Effector CD8-positive, alpha-beta T cell (primary cell): ENCODE data around the gene LRP2BP.

Experiments used
- DNase-seq: peaks from one replicate; lab custom pipeline; 2025; lab: John Stamatoyannopoulos, UW
- total RNA-seq, 4 experiments: gene quantifications; one replicate each; lab custom pipeline; 2026; lab: John Stamatoyannopoulos, UW

LRP2BP gene
- total RNA-seq = 1.1 to 4.0 (median 1.4) reads per million in 4 experiments

- DNase-seq = no peak
Observed at GRCh38 chr4:185395238-185395955, at the start of gene LRP2BP. TSS of gene LRP2BP (minus strand) at chr4:185395924. CDS start at chr4:185378186, 17,738 bp downstream.

- DNase-seq = no peak
Observed at GRCh38 chr4:185445209-185445608, 49.5 kb upstream of the LRP2BP start.

GRCh38 chr4:185441479-185441878 is 45.8 kb upstream of the LRP2BP start:
- no peak for DNase-seq

GRCh38 chr4:185437809-185438208 is 42.1 kb upstream of the LRP2BP start:
- no peak for DNase-seq

DNA sequence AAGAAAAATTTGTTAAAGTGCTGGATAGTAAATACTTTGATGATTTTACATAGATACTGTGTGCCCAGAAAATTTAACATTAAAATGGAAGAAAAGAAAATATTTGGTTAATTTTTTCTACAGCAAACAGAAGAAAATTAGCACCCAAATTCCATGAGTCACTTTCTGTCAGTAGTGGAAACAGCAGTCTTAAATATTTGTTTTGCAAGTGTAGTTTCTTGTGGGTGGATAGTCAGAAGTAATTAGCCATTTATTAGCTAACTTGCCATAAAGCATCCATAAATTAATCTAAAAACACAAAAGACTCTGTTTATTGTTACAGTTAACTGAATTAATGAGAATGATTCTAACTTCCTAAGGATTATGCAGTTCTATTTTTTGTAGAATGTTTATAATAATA is 39.7 kb upstream of the LRP2BP start:
- no peak for DNase-seq

DNA sequence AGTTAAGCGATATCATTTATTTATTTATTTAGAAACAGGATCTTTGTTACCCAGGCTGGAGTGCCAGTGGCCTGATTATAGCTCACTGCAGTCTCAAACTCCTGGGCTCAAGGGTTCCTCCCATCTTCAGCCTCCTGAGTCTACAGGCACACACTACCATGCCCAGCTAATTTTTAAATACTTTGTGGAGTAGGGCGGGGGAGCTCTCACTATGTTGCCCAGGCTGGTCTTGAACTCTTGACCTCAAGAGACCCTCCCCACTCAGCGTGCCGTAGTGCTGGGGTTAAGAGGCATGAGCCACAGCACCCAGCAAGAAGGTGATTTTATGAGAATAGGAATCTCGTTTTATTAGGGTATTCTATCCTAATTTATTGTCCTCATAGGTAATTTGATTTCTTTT is 33.9 kb upstream of the LRP2BP start:
- no peak for DNase-seq

DNA sequence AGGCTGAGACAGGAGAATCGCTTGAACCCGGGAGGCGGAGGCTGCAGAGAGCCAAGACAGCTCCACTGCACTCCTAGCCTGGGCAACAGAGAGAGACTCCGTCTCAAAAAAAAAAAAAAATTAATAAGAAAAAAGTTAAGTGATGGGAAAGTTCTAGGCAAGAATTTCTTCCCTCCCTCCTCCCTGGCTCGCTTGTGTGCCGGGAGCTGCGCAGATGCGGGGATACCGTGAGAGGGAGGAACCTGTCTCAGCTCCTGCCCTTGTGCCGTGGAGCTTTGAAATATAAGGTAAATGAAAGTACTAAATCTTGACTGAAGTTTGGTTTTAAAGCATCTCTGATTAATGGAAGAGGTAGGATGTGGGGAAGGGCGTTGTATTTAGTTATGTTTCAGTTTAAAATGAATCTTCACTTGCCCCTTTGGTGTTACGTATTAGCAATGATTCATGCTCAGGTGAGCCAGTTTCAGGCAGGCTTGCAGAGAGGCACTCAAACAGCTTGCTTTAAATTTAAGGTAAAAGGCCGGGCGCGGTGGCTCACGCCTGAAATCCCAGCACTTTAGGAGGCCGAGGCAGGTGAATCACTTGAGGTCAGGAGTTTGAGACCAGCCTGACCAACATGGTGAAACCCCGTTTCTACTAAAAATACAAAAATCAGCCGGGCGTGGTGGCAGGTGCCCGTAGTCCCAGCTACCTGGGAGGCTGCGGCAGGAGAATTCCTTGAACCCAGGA is 31.4 kb upstream of the LRP2BP start:
- DNase-seq = no peak

GRCh38 chr4:185425647-185426352 is 30.1 kb upstream of the LRP2BP start, which contains the start of gene UFSP2:
TSS of gene UFSP2 (minus strand) at chr4:185425964. CDS start at chr4:185425868, 96 bp downstream.
- DNase-seq = peak; percentile 88

GRCh38 chr4:185424905-185425646 is 29.4 kb upstream of the LRP2BP start:
- no peak for DNase-seq

DNA sequence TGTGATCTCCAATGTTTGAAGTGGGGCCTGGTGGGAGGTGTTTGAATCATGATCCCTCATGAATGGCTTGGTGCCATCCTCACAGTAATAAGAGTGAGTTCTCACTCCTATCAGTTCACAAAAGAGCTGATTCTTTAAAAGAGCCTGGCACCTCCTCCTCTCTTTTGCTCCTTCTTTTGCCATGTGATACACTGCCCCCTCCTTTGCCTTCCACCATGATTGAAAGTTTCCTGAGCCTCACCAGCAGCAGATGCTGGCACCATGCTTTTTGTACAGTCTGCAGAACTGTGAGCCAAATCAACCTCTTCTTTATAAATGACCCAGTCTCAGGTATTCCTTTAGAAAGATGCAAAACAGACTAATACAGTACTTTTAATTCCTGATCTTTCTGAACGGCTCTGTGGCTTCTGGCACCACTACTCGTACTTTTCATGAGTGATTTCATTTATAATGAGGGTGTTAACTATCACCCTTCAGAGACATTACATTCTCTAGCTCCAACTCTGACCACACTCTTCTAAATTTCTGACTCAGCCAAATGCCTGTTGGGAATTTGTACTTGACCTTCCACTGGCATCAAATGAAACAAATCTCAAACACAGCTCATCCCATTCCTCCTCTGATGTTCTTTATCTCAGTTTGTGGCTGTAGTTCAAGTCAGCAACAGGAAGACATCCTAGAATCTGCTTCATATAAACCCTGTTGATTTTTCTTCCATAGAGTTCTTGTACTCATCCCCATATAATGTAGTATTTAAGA is 25.8 kb upstream of the LRP2BP start:
- DNase-seq = no peak

DNA sequence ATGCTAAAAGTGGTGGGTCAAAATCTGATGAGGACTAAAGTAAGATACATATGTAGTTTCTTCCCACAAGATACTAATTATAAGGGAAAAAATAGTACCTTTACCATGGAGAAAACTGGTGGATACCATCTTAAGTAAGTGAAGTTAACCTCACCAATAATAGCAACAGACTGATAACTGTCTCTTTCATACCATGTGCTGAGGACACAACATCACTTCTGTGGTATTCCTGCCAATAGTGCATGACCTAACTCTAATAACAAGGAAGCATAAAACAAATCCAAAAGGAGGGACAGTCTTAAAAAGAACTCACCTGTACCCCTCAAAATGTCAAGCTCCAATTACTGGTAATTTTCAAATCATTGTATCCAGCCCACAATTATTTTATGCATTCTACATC is 21.2 kb upstream of the LRP2BP start:
- no peak for DNase-seq

DNA sequence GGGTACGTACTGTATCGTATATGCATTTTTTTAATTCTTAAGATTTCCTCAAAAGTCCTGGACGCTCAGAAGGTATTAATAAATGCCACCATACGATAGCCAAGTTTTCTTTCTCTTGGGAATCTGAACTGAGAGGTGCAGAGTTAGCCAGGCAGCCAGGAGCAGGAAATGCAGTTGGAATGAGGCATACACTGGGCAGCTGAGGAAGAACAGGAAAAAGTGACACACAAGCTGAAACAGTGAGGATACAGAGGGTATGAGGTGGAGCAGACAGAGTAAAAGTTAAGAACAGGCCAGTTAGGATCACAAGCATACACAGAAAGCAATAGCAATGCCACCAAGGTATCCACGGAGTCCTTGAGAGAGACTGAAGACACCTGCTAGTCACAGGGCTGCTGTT is 16.7 kb upstream of the LRP2BP start:
- DNase-seq = no peak

- DNase-seq = no peak
Observed at GRCh38 chr4:185411849-185412248, 16.1 kb upstream of the LRP2BP start.

GRCh38 chr4:185408432-185408831 is 12.7 kb upstream of the LRP2BP start:
- DNase-seq = no peak

- no peak for DNase-seq
Observed at GRCh38 chr4:185405296-185405999, 9.7 kb upstream of the LRP2BP start.

- DNase-seq = no peak
Observed at GRCh38 chr4:185404031-185404430, 8.3 kb upstream of the LRP2BP start.

DNA sequence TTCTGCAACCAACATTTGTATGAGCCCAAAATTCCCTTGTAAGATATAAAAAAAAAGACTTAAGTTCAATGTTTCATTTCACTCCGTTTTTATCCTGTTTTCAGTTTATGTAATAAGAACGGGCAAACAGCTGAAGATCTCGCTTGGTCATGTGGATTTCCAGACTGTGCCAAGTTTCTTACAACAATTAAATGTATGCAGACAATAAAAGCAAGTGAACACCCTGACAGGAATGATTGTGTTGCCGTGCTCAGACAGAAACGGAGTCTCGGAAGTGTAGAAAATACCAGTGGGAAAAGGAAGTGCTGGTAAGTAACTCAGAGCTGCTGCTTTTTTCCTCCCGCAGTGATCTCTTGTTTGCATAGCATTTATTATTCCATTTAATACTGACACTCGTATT is 3.7 kb upstream of the LRP2BP start:
- no peak for DNase-seq

- no peak for DNase-seq
Observed at GRCh38 chr4:185398618-185399017, 2.9 kb upstream of the LRP2BP start.

DNA sequence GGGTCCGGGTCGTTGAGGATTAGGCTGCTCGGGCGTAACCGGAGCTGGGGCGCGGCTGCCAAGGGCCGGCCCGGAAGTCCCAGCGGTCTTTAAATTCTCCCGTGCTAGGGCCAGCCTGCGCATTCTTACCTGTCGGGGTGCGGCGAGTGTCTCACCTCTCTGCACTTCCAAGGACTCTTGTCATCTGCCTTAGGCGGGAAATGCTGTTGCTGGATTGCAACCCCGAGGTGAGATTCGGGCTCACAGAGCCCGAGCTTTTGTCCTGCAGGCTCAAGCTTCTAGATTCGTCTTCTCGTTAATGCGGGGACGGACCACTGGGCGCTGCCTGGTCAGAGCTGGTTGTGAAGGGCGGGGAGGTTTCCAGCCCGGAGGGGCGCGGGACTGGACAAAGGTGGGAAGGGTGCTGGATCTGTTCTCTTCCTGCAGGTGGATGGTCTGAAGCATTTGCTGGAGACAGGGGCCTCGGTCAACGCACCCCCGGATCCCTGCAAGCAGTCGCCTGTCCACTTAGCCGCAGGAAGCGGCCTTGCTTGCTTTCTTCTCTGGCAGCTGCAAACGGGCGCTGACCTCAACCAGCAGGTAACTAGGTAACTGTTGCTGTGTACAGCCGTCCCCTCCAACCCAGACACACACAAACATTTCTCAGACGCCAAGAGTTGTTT is 1.1 kb upstream of the LRP2BP start, which contains the start of gene ANKRD37:
TSS of gene ANKRD37 (plus strand) at position 118 of the 662 bp plus-strand sequence. CDS start at position 201, 83 bp downstream.
- no peak for DNase-seq
